ENCODE measurements around the gene MRPL17.

DNA sequence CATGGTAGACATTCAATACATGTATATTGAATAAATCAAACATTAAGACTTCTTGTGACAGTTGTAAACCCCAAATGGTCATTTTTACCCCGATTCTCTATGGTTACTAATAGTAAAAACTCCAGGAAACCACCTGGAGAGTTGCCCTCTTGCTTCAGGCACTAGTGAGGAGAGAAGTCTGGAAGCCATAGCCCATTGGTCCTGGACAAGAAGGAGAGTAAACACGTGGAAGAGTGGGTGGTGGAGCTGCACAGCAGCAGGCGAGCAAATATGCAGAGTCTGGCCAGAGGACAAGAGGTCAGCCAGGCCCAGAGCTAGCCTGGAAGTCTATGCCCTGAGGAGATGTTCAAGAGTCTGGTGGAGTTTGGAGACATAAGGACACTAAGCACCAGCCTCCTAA lies 45.3 kb downstream of the MRPL17 start:
- no peak for TF ChIP-seq POLR2A (IDR thresholded peaks at IDR 0.05)
- TF ChIP-seq POLR2AphosphoS5 (IDR thresholded peaks at IDR 0.05), result no peak
- TF ChIP-seq, protein P1, sequence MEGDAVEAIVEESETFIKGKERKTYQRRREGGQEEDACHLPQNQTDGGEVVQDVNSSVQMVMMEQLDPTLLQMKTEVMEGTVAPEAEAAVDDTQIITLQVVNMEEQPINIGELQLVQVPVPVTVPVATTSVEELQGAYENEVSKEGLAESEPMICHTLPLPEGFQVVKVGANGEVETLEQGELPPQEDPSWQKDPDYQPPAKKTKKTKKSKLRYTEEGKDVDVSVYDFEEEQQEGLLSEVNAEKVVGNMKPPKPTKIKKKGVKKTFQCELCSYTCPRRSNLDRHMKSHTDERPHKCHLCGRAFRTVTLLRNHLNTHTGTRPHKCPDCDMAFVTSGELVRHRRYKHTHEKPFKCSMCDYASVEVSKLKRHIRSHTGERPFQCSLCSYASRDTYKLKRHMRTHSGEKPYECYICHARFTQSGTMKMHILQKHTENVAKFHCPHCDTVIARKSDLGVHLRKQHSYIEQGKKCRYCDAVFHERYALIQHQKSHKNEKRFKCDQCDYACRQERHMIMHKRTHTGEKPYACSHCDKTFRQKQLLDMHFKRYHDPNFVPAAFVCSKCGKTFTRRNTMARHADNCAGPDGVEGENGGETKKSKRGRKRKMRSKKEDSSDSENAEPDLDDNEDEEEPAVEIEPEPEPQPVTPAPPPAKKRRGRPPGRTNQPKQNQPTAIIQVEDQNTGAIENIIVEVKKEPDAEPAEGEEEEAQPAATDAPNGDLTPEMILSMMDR (IDR thresholded peaks at IDR 0.05), result no peak

Data from breast epithelium (tissue), 3 donors.